Measurements from ENCODE around the gene MOSPD3. TPM values are rescaled to one million over a fixed set of nuclear protein-coding genes. Genes with fewer than 3 reads are reported as not detected.
A peak's percentile ranks its signal among the peaks of the same experiment; 100 is the strongest.

The MOSPD3 gene
- total and polyA plus RNA-seq, 8 donors: 4.0 to 30.7 (median 20.4) TPM; not detected in 1

GRCh38 chr7:100606313-100606712, 6.0 kb upstream of the MOSPD3 start:
- H3K27ac ChIP-seq: peak overlapping the region in 2 of 5 donors; percentile 13 to 89
- H3K4me1 ChIP-seq: peaks cover 23 to 45% (median 38%) of the 10 kb centered on the region in 4 donors
- WGBS, 5 donors: 87 to 93% (median 91%) methylated on average over 12 of the region's 12 CpGs
- no peaks in the 10 kb centered on the region for H3K36me3 ChIP-seq
- no peak for DNase-seq
- intact Hi-C loops (cut with DNase I; ENCODE audit: low total_unique reads): no loop called here
- H3K4me3 ChIP-seq: no peak overlapping the region
- no peak for TF ChIP-seq POLR2A (IDR thresholded peaks at IDR 0.05)
- H3K9me3 ChIP-seq: no peaks in the 10 kb centered on the region
- H3K27me3 ChIP-seq: peaks cover 0 to 3% (median 0%) of the 10 kb centered on the region in 3 donors

- no peak overlapping the region for H3K4me3 ChIP-seq
- H3K27ac ChIP-seq: no peak overlapping the region
- H3K4me1 ChIP-seq: peaks cover 23 to 45% (median 39%) of the 10 kb centered on the region in 4 donors
- DNase-seq: no peak
- no peaks in the 10 kb centered on the region for H3K36me3 ChIP-seq
- intact Hi-C loops (cut with DNase I; ENCODE audit: low total_unique reads): no loop called here
- H3K9me3 ChIP-seq: no peaks in the 10 kb centered on the region
- TF ChIP-seq POLR2AphosphoS5 (IDR thresholded peaks at IDR 0.05) (no peak), CTCF (IDR thresholded peaks at IDR 0.05) (no peak), EP300 (IDR thresholded peaks at IDR 0.05) (no peak)
- H3K27me3 ChIP-seq: peaks cover 0 to 3% (median 0%) of the 10 kb centered on the region in 3 donors
- whole genome bisulfite sequencing, 5 donors: 79 to 93% (median 89%) methylated on average over 8 of the region's 8 CpGs
Observed at GRCh38 chr7:100607111-100607510, 5.2 kb upstream of the MOSPD3 start.

GRCh38 chr7:100609958-100610357, 2.4 kb upstream of the MOSPD3 start:
- no peak overlapping the region for H3K4me3 ChIP-seq
- H3K4me1 ChIP-seq: peaks cover 15 to 33% (median 30%) of the 10 kb centered on the region in 4 donors
- no peak overlapping the region for H3K27ac ChIP-seq
- intact Hi-C loops (cut with DNase I; ENCODE audit: low total_unique reads): no loop called here
- peaks cover 0 to 2% (median 0%) of the 10 kb centered on the region in 3 donors for H3K27me3 ChIP-seq
- H3K9me3 ChIP-seq: no peaks in the 10 kb centered on the region
- H3K36me3 ChIP-seq: peaks cover 0 to 10% (median 4%) of the 10 kb centered on the region in 4 donors
- DNase-seq: no peak
- TF ChIP-seq POLR2A (IDR thresholded peaks at IDR 0.05) (no peak), CTCF (IDR thresholded peaks at IDR 0.05) (no peak), POLR2AphosphoS5 (IDR thresholded peaks at IDR 0.05) (no peak), EP300 (IDR thresholded peaks at IDR 0.05) (no peak)
- 89 to 95% (median 93%) methylated on average over 5 of the region's 5 CpGs for WGBS, 5 donors

- intact Hi-C loops (cut with DNase I; ENCODE audit: low total_unique reads): no loop called here
- Histone ChIP-seq H3K27ac (peak overlapping the region; percentile 53 to 98 (median 95)), H3K4me3 (peak overlapping the region; percentile 70 to 89 (median 86)), H3K4me1 (peaks cover 9 to 22% (median 20%) of the 10 kb centered on the region in 4 donors), H3K27me3 (no peaks in the 10 kb centered on the region), H3K36me3 (peaks cover 0 to 22% (median 14%) of the 10 kb centered on the region in 4 donors), H3K9me3 (no peaks in the 10 kb centered on the region)
- no peak for TF ChIP-seq POLR2A (IDR thresholded peaks at IDR 0.05)
- no peak for TF ChIP-seq CTCF (IDR thresholded peaks at IDR 0.05)
- no peak for TF ChIP-seq EP300 (IDR thresholded peaks at IDR 0.05)
- 1 to 6% (median 3%) methylated on average over 11 to 29 of the region's 29 CpGs for WGBS, 5 donors
- DNase-seq: peak in 1 of 2 donors; percentile 57
Observed at GRCh38 chr7:100612730-100613390, 520 bp downstream of the MOSPD3 start.

All from stomach (tissue), 9 donors.